ENCODE results near the gene GJD3.

DNA sequence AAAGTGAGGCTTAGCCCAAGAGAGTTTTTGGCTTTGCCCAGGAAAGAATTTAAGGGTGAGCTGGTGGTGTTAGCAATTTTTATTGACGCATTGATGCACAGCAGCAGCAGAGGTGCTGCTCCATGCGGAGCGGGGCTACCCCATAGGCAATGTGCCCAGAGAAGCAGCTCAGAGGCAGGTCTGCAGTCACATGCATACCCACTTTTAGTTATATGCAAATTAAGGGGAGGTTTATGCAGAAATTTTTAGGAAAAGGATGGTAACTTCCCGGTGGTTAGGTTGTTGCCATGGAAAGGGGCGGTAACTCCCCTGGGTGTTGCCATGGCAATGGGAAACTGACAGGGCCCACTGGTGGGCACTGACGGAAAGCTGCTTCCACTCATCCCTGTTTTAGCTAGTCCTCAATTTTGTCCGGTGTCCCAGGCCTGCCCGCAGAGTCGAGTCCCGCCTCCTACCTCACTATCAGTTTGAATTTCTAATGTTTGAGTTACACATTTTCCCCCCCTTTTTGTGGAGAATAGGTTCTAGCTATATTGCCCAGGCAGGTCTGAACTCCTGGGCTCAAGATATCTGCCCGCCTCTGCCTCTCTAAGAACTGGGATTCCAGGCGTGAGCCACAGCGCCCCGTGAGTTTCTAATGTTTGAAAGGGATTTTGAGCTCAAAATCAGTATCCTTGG lies 10.4 kb upstream of the GJD3 start:
- TF ChIP-seq, protein P1, sequence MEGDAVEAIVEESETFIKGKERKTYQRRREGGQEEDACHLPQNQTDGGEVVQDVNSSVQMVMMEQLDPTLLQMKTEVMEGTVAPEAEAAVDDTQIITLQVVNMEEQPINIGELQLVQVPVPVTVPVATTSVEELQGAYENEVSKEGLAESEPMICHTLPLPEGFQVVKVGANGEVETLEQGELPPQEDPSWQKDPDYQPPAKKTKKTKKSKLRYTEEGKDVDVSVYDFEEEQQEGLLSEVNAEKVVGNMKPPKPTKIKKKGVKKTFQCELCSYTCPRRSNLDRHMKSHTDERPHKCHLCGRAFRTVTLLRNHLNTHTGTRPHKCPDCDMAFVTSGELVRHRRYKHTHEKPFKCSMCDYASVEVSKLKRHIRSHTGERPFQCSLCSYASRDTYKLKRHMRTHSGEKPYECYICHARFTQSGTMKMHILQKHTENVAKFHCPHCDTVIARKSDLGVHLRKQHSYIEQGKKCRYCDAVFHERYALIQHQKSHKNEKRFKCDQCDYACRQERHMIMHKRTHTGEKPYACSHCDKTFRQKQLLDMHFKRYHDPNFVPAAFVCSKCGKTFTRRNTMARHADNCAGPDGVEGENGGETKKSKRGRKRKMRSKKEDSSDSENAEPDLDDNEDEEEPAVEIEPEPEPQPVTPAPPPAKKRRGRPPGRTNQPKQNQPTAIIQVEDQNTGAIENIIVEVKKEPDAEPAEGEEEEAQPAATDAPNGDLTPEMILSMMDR (IDR thresholded peaks at IDR 0.05), result no peak
- TF ChIP-seq POLR2A (IDR thresholded peaks at IDR 0.05) (no peak), POLR2AphosphoS5 (IDR thresholded peaks at IDR 0.05) (no peak)

Data from gastroesophageal sphincter (tissue), 3 donors.